Measurements from ENCODE around the gene GPATCH2L. TPM values are rescaled to one million over a fixed set of nuclear protein-coding genes. Genes with fewer than 3 reads are reported as not detected.

The GPATCH2L gene
- total RNA-seq, 1 experiment from 2014 or later, result 46.3 TPM

DNA sequence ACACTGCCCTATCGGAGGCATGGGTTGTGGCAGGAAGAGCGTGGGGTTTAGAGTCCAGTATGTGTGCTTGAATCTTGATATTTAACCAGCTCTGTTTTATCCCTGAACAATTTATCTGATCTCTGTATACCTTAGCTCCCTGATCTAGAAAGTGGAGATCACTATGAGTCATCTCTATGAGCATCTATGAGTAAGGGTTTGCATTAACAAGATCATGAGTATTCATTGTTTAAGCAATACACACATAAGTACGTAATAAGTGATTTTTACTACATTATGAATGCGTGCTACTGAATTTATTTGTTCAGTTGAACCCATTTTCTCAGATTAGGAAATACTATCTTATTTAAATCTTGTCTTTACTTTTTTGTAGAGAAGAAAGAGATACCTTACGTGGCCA is 49.4 kb downstream of the GPATCH2L start:
- H3K4me3 ChIP-seq, result no peak overlapping the region
- peaks cover 24% of the 10 kb centered on the region for H3K4me1 ChIP-seq (replicated peaks)
- H3K36me3 ChIP-seq, result peaks cover 46% of the 10 kb centered on the region
- H3K27ac ChIP-seq, result peak overlapping the region; percentile 16; the same call in 1 of the 2 replicates
- no peaks in the 10 kb centered on the region for H3K9me3 ChIP-seq (replicated peaks)
- no peaks in the 10 kb centered on the region for H3K27me3 ChIP-seq (replicated peaks)
- peak in 1 of 2 experiments; percentile 29 for DNase-seq (ENCODE audit: low read depth in 1 of 2, low spot score in 2 of 2)

DNA sequence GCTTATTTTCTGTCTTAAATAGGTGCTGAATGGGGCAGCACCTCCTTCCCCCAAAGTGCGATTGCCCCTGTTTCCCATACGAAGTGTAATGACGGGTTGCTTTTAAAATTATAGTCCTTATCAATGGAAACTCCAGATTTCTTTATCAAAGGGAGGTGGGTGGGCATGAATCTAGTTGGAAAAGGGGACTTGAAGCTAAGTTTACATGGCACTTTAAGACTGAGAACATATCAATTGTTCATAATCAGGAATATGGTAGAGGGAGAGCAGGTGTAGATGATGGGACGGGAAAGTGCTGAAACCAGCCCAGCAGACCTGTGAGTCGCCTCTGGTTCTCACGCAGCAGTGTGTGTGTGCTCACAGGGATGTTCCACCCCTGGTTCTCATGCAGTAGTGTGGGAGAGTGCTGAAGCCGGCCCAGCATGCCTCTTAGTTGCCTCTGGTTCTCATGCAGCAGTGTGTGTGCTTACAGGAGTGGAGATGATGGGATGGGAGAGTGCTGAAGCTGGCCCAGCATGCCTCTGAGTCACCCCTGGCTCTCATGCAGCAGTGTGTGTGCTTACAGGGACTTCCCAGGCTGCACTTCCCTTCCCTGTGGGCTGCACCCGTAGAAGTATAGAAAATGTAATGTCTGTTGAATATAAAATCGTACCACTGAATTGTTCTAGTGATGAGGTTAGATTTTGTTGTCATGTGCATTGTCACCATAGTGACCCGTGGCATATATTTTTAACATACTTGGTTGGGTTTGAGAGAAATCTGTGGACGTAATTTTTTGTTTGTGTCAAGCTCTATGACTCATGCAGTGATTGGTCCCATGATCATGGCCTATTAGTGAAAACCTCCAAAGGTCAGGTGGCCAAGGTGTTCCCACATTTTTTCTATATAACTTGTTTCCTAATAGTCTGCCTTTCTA is 51.6 kb downstream of the GPATCH2L start:
- H3K4me3 ChIP-seq, result no peak overlapping the region
- peak; percentile 57 to 61 for DNase-seq (ENCODE audit: low read depth in 1 of 2, low spot score in 2 of 2)
- peak overlapping the region; percentile 18; the same call in 1 of the 2 replicates for H3K27ac ChIP-seq
- peaks cover 28% of the 10 kb centered on the region for H3K36me3 ChIP-seq
- peaks cover 24% of the 10 kb centered on the region for H3K4me1 ChIP-seq (replicated peaks)
- no peaks in the 10 kb centered on the region for H3K9me3 ChIP-seq (replicated peaks)
- no peaks in the 10 kb centered on the region for H3K27me3 ChIP-seq (replicated peaks)

DNA sequence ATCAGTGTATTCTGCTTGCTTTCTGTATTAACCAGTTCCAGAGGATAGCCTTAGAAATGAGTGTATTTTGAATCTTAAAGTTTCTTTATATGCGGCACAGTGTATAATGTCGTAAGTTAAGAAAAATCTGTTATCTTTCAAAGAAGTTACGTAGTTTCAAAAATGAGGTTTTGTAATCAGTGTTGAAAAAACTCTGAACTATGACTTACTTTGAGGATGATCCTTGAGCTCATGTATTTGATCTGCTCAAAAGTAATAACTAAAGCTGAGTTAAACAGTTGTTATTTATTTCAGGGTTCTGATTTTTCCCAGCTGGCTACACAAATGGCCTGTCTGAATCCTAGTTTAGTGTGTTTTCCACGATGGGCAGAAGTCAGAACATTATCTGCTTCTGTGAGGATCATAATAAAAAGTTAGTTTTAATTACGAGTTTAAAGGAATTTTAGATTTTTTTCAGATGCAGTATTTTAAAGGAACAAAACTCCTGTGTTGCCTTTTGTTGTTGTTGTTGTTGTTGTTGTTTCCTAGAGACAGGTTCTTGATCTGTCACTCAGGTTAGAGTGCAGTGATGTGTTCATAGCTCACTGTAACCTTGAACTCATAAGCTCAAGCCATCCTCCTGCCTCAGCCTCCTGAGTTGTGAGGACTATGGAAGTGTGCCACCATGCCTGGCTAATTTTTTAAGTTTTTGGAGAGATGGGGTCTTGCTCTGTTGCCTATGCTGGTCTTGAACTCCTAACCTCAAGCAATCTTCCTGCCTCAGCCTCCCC is 52.9 kb downstream of the GPATCH2L start:
- Histone ChIP-seq H3K4me1 (replicated peaks) (peaks cover 24% of the 10 kb centered on the region), H3K27ac (no peak overlapping the region)
- DNase-seq (ENCODE audit: low read depth in 1 of 2, low spot score in 2 of 2), result no peak

DNA sequence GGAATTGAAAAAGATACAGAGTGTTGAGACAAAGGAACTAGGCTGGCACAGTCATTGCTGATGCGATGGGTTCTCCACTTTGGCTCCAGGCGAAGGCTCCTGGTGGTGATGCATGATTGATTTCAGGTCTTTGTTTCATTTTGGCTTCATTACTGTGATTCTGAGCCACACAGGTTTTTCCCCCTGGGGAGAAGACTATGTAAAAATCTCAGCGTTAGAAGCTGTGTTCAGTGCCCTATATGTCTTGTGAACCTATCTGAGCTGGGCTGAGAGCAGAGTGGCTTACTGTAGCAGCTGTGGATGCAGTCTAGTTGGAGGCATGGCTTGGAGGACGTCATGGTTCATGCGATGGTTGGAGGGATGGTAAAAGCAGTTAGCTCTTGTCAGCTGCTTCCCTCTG is 54.0 kb downstream of the GPATCH2L start:
- Histone ChIP-seq H3K9me3 (replicated peaks) (no peaks in the 10 kb centered on the region), H3K27me3 (replicated peaks) (no peaks in the 10 kb centered on the region), H3K4me3 (no peak overlapping the region), H3K4me1 (replicated peaks) (peaks cover 22% of the 10 kb centered on the region), H3K36me3 (peaks cover 20% of the 10 kb centered on the region; the same call in 1 of the 2 replicates), H3K27ac (no peak overlapping the region)
- no peak for DNase-seq (ENCODE audit: low read depth in 1 of 2, low spot score in 2 of 2)

More for the DNA sequence above, 52.9 kb downstream of the GPATCH2L start:
- Histone ChIP-seq H3K27me3 (replicated peaks) (no peaks in the 10 kb centered on the region), H3K4me3 (no peak overlapping the region), H3K9me3 (replicated peaks) (no peaks in the 10 kb centered on the region), H3K36me3 (peaks cover 23% of the 10 kb centered on the region)

DNA sequence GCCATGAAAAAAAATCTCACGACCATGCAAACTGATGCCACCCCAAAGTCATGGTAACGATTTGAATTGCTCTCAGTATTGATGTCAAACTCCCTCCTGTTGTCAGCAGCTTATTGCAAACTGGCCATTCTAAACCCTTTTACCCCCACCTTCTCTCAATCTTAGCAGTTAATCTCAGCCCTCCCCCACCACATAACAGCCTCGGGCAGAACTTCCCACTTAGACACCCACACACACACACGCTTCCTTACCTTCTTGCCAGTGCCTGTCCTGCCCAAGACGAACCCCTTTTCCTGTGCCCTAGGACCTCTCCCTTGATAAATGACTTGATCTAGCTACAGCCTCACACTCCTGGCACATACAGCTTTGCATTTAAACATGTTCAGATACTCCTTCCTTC is 56.6 kb downstream of the GPATCH2L start:
- no peaks in the 10 kb centered on the region for H3K27me3 ChIP-seq (replicated peaks)
- H3K4me3 ChIP-seq, result no peak overlapping the region
- H3K9me3 ChIP-seq (replicated peaks), result no peaks in the 10 kb centered on the region
- no peak for DNase-seq (ENCODE audit: low read depth in 1 of 2, low spot score in 2 of 2)
- peaks cover 8% of the 10 kb centered on the region; the same call in 1 of the 2 replicates for H3K36me3 ChIP-seq
- H3K27ac ChIP-seq, result no peak overlapping the region
- peaks cover 6% of the 10 kb centered on the region for H3K4me1 ChIP-seq (replicated peaks)

DNA sequence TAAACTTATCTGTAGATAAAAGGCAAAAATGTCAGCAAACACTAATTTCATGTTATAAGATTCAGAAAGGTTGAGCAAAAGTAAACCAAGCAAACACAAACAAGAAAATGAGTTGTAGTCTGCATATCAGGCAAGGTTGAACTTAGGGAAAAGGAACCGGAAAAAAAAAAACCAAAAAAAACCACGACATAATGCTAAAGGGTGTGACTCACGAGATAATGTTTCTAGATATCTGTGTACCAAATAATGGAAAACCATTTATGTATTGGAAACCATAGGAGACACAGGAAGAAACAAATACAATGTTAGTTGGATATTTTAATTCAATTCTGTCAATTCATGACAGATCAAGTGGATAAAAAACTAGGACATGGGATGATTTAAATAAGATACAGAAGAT is 60.5 kb downstream of the GPATCH2L start:
- Histone ChIP-seq H3K4me3 (no peak overlapping the region), H3K9me3 (replicated peaks) (no peaks in the 10 kb centered on the region), H3K27me3 (replicated peaks) (no peaks in the 10 kb centered on the region), H3K36me3 (no peaks in the 10 kb centered on the region), H3K4me1 (replicated peaks) (no peaks in the 10 kb centered on the region), H3K27ac (no peak overlapping the region)
- no peak for DNase-seq (ENCODE audit: low read depth in 1 of 2, low spot score in 2 of 2)

DNA sequence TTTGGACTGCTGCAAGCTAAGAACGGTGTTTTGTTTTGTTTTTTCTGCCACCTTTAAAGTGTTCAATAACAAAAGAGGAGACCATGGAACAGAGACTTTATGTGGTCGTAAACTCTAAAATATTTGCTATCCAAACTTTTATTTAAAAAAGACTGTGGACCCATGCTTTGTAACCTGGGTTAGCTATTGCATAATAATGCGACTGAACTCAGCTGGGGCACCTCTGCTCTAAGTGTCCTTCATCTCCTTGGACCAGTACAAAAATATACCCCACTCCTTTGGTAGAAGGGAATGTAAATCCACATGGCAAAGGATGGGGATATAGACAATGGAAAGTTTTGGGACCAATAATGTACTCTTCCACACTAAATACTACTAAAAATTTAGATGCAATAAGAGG is 65.5 kb downstream of the GPATCH2L start:
- Histone ChIP-seq H3K27me3 (replicated peaks) (no peaks in the 10 kb centered on the region), H3K27ac (no peak overlapping the region), H3K36me3 (no peaks in the 10 kb centered on the region), H3K4me1 (replicated peaks) (no peaks in the 10 kb centered on the region), H3K9me3 (replicated peaks) (no peaks in the 10 kb centered on the region), H3K4me3 (no peak overlapping the region)
- no peak for DNase-seq (ENCODE audit: low read depth in 1 of 2, low spot score in 2 of 2)

DNA sequence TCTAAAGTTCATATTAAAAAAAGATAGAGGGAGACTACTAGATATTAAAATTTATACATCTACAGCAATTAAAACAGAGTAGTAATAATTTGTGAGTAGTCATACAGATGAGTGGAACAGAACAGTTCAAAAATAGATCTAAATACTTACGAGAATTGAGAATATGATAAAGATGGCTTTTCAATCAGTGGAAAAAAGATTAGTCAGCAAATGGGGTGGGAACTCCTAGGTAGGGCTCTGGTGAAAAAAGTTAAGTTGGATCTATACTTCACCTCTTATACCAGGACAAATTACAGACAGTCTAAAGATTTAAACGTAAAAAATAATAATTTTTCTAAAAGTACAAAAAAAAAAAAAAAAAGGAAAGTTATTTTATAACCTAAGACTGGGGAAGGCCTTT is 66.9 kb downstream of the GPATCH2L start:
- no peak overlapping the region for H3K4me3 ChIP-seq
- DNase-seq (ENCODE audit: low read depth in 1 of 2, low spot score in 2 of 2), result no peak
- no peaks in the 10 kb centered on the region for H3K4me1 ChIP-seq (replicated peaks)

DNA sequence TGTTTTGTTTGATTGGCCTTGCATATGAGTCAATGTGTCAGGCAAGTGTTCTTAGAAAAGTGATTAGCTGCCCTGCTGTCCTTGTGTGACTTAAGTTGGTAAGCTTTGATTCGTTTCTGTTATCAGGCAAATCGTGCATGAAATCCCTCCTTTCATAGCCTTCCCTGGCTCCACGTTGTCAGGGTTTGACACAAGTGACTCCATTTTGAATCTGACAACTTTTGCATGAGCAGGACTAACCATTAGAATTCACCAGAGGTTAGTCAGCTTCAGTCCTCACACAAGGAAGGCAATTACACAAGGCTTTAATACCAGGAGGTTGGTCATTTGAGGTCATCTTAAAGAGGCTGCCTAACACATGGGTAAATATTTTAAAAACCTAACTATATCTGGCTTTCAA is 68.2 kb downstream of the GPATCH2L start:
- no peaks in the 10 kb centered on the region for H3K27me3 ChIP-seq (replicated peaks)
- no peak overlapping the region for H3K27ac ChIP-seq
- H3K4me3 ChIP-seq, result no peak overlapping the region
- H3K9me3 ChIP-seq (replicated peaks), result no peaks in the 10 kb centered on the region
- no peak for DNase-seq (ENCODE audit: low read depth in 1 of 2, low spot score in 2 of 2)
- no peaks in the 10 kb centered on the region for H3K36me3 ChIP-seq
- H3K4me1 ChIP-seq (replicated peaks), result no peaks in the 10 kb centered on the region

More for the DNA sequence above, 66.9 kb downstream of the GPATCH2L start:
- H3K27me3 ChIP-seq (replicated peaks), result no peaks in the 10 kb centered on the region
- H3K27ac ChIP-seq, result no peak overlapping the region
- H3K36me3 ChIP-seq, result no peaks in the 10 kb centered on the region
- H3K9me3 ChIP-seq (replicated peaks), result no peaks in the 10 kb centered on the region

DNA sequence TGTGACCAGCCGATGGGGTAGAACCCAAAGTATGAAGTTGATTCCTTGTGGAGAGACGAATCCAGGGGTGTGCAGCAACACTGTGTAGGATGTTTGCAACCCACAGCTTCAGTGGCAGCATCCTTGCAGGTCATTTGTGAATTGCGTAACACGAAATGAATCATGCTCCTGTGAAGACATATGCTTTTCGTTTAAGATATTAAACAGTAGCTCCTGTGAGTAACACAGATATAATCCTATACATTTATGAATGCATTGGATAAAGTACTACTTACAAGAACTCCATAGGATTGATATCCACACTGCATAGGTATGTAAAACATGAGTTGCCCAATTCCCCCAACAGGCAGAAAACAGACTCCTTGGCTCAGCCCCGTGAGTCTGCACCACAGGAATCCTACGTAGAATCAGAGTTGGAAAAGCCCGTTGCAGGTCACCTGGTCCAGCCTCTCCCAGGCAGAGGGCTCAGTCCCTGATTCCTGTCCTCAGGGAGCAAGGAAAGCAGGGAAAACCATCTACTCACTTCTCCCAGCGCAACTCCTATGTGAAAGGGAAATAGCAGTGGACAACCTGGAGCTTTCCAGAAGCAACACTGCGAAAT is 75.8 kb downstream of the GPATCH2L start:
- Histone ChIP-seq H3K4me1 (replicated peaks) (no peaks in the 10 kb centered on the region), H3K27me3 (replicated peaks) (no peaks in the 10 kb centered on the region), H3K4me3 (no peak overlapping the region), H3K27ac (no peak overlapping the region), H3K36me3 (no peaks in the 10 kb centered on the region), H3K9me3 (replicated peaks) (no peaks in the 10 kb centered on the region)
- DNase-seq (ENCODE audit: low read depth in 1 of 2, low spot score in 2 of 2), result no peak

DNA sequence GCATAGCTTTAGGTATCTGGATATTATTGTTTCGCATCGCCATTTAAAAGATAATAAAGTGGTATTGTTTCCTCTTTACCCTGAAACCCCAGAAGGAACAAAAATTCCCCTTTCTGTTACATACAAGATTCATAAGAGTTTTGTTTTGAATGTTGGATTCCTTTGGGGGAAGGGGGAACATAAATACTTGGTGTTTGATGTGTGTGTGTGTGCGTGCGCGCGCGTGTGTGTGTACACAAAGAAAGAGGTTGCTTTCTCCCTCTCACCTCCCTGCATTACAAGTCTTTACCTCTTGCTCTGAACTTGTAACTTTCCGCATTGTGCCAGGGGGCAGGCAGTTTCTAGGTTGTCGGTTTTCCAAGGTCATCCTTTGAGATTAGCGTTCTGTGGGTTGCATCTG is 76.4 kb downstream of the GPATCH2L start:
- H3K9me3 ChIP-seq (replicated peaks), result no peaks in the 10 kb centered on the region
- DNase-seq (ENCODE audit: low read depth in 1 of 2, low spot score in 2 of 2), result no peak
- H3K36me3 ChIP-seq, result no peaks in the 10 kb centered on the region
- H3K27me3 ChIP-seq (replicated peaks), result no peaks in the 10 kb centered on the region
- H3K4me1 ChIP-seq (replicated peaks), result no peaks in the 10 kb centered on the region
- H3K27ac ChIP-seq, result no peak overlapping the region
- H3K4me3 ChIP-seq, result no peak overlapping the region

DNA sequence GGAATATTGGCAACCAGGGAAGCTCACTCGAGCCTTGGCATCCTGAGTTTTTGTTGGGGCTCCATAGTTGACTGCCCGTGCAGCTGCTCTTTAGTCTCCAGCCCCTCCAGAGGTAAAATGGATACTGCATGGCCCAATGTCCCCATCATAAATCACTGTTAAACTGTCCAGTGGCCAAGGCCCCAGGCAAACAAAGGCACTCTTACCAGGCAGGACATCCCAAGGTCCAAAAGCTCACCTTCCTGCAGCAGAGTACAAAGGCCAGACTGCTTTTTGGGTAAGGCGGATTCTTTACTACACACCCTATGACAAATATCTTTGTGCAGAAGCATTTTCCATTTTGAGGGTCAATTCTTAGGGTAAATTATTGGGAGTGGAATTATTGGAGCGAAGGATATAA is 81.1 kb downstream of the GPATCH2L start:
- Histone ChIP-seq H3K27me3 (replicated peaks) (no peaks in the 10 kb centered on the region), H3K27ac (no peak overlapping the region), H3K4me1 (replicated peaks) (no peaks in the 10 kb centered on the region), H3K36me3 (no peaks in the 10 kb centered on the region), H3K4me3 (no peak overlapping the region), H3K9me3 (replicated peaks) (no peaks in the 10 kb centered on the region)
- DNase-seq (ENCODE audit: low read depth in 1 of 2, low spot score in 2 of 2), result no peak

DNA sequence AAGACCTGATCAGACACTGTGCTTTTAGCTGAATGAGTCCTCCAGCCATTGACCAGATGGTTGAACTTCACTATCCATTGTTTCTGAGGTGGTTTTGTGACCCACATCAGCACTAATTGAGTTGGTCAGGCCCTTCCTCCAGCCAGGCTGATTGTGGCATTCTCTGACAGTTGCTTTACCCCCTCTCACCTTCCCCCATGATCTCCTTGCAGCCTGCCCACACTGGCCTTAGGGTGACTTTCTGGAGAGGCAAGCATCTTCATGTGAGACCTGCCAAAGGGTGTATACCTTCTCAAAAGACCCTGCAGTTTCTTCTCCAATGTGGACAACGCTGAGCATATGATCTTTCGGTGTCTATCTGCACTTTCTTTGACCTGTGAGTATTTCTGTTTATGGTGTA is 83.9 kb downstream of the GPATCH2L start:
- no peaks in the 10 kb centered on the region for H3K36me3 ChIP-seq
- H3K4me1 ChIP-seq (replicated peaks), result no peaks in the 10 kb centered on the region
- no peaks in the 10 kb centered on the region for H3K9me3 ChIP-seq (replicated peaks)
- no peak overlapping the region for H3K27ac ChIP-seq
- no peaks in the 10 kb centered on the region for H3K27me3 ChIP-seq (replicated peaks)
- no peak for DNase-seq (ENCODE audit: low read depth in 1 of 2, low spot score in 2 of 2)
- no peak overlapping the region for H3K4me3 ChIP-seq

Data from SJSA1 (cell line).